Thyroid gland (tissue), 4 donors: ENCODE data around the gene COG2. TPM values are rescaled to one million over a fixed set of nuclear protein-coding genes. Genes with fewer than 3 reads are reported as not detected.

Experiments used
- DNase-seq, 2 donors: peaks; one replicate each; pipeline ENCODE4 v3.0.0-alpha.2; 2019
- H3K27ac ChIP-seq, 3 donors: fragments of 200-600 bp; sonication (generic); 1 replicate in 2 of 3; 2 replicates in 1 of 3; pipeline ENCODE4 v1.5.1; 2016 to 2019; ENCODE audit warnings: mild to moderate bottlenecking in 1 of 3, moderate library complexity in 1 of 3
- H3K27me3 ChIP-seq: fragments of 200-600 bp; sonication (generic); one replicate; pipeline ENCODE4 v1.5.1; 2019
- H3K36me3 ChIP-seq, 2 donors: fragments of 200-600 bp; sonication (generic); one replicate each; pipeline ENCODE4 v1.5.1; 2016 to 2019
- H3K4me1 ChIP-seq, 2 donors: fragments of 200-600 bp; sonication (generic); one replicate each; pipeline ENCODE4 v1.5.1; 2017 to 2019
- H3K4me3 ChIP-seq, 3 donors: fragments of 200-600 bp; sonication (generic); replicated peaks in 1 of 3; 1 replicate in 2 of 3; 2 replicates in 1 of 3; pipeline ENCODE4 v1.5.1; 2016; ENCODE audit warnings: mild to moderate bottlenecking in 1 of 3
- H3K9me3 ChIP-seq: fragments of 200-600 bp; sonication (generic); one replicate; pipeline ENCODE4 v1.5.1; 2017
- CTCF ChIP-seq, 6 experiments: fragments of 200-600 bp in 3 of 6; fragments of 450-650 bp in 3 of 6; sonication (generic) in 3 of 6; IDR thresholded peaks; one replicate each; pipeline ENCODE4 v1.5.1; 2016 to 2019; ENCODE audit warnings: antibody characterized with exemption in 6 of 6, mild to moderate bottlenecking in 2 of 6, inconsistent platforms in 1 of 6, moderate library complexity in 1 of 6
- POLR2A ChIP-seq, 2 donors: fragments of 450-650 bp; IDR thresholded peaks; one replicate each; pipeline ENCODE4 v1.6.1; 2017; ENCODE audit warnings: antibody characterized with exemption in 2 of 2, mild to moderate bottlenecking in 2 of 2, moderate library complexity in 1 of 2
- WGBS, 2 donors: methylation state at CpG; one replicate each; pipeline ENCODE4 v1.1.5; 2017; 5-methylcytosine and 5-hydroxymethylcytosine counted together
- intact Hi-C: fragments of 100-400 bp; cut with DNase I; formaldehyde crosslinking; loops from one replicate; pipeline ENCODE4 v1.15.1; 2023
- total RNA-seq, 4 donors: library from RNA; depleted of rRNA; stranded (reverse); fragments of >200 nt; gene quantifications; one replicate each; pipeline ENCODE4 v1.2.3, GENCODE V29; 2016

COG2 gene, protein sequence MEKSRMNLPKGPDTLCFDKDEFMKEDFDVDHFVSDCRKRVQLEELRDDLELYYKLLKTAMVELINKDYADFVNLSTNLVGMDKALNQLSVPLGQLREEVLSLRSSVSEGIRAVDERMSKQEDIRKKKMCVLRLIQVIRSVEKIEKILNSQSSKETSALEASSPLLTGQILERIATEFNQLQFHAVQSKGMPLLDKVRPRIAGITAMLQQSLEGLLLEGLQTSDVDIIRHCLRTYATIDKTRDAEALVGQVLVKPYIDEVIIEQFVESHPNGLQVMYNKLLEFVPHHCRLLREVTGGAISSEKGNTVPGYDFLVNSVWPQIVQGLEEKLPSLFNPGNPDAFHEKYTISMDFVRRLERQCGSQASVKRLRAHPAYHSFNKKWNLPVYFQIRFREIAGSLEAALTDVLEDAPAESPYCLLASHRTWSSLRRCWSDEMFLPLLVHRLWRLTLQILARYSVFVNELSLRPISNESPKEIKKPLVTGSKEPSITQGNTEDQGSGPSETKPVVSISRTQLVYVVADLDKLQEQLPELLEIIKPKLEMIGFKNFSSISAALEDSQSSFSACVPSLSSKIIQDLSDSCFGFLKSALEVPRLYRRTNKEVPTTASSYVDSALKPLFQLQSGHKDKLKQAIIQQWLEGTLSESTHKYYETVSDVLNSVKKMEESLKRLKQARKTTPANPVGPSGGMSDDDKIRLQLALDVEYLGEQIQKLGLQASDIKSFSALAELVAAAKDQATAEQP
- total RNA-seq: 10 to 100 TPM; 36.3 to 48.1 (median 37.5) TPM

GRCh38 chr1:230642263-230642959, at the start of gene COG2:
TSS of gene COG2 (plus strand) at chr1:230642481. CDS start at chr1:230642607, 126 bp downstream.
- DNase-seq: peak; percentile 96

DNA sequence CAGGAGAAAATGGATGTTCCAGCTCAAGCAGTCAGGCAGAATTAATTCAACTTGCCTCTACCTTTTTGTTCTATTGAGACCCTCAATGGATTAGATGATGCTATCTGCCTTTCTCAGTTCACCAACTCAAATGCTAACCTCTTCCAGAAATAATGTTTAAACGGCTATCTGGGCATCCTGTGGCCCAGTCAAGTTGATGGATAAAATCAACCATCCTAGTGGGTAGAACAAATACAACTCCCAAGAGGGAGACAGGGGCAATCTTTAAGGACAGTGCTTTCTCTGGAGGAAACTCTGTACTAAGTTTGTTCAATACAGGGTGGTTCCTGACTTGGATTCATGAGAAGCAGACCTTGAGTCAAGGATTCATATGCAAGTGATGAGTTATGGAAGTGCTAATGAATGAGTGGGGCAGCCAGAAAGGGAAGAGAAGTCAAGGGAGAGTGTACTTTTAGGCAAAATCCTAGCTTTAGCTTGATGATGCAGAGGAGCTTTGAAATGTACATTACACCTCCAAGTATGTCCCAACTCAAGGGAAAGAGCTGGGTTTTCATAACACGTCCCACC, 49.4 kb upstream of the COG2 start:
- 82 to 83% methylated on average over 2 of the region's 2 CpGs for WGBS, 2 donors
- Histone ChIP-seq H3K36me3 (no peaks in the 10 kb centered on the region), H3K4me1 (no peaks in the 10 kb centered on the region), H3K27me3 (no peaks in the 10 kb centered on the region), H3K4me3 (no peak overlapping the region), H3K27ac (no peak overlapping the region), H3K9me3 (no peaks in the 10 kb centered on the region)
- TF ChIP-seq POLR2A (IDR thresholded peaks at IDR 0.05) (no peak), CTCF (IDR thresholded peaks at IDR 0.05) (no peak)
- DNase-seq: no peak
- intact Hi-C loops: no loop called here

More at GRCh38 chr1:230642263-230642959, at the start of gene COG2:
- intact Hi-C loops: loop anchor here (5.0 kb wide), 1 partner anchor 130 kb away; no protein-coding TSS in a partner anchor
- Histone ChIP-seq H3K36me3 (no peaks in the 10 kb centered on the region), H3K4me3 (peak within 1 kb of the TSS; percentile 65 to 93 (median 81)), H3K9me3 (no peaks in the 10 kb centered on the region), H3K27me3 (no peaks in the 10 kb centered on the region), H3K4me1 (peaks cover 19 to 23% of the 10 kb centered on the region in 2 donors), H3K27ac (peak within 1 kb of the TSS; percentile 28 to 62 (median 31))
- peak; percentile 84 to 100 (median 100) for TF ChIP-seq CTCF (IDR thresholded peaks at IDR 0.05)
- peak in 1 of 2 donors; percentile 77 for TF ChIP-seq POLR2A (IDR thresholded peaks at IDR 0.05)
- 0% methylated on average over 25 to 52 of the region's 62 CpGs for WGBS, 2 donors

DNA sequence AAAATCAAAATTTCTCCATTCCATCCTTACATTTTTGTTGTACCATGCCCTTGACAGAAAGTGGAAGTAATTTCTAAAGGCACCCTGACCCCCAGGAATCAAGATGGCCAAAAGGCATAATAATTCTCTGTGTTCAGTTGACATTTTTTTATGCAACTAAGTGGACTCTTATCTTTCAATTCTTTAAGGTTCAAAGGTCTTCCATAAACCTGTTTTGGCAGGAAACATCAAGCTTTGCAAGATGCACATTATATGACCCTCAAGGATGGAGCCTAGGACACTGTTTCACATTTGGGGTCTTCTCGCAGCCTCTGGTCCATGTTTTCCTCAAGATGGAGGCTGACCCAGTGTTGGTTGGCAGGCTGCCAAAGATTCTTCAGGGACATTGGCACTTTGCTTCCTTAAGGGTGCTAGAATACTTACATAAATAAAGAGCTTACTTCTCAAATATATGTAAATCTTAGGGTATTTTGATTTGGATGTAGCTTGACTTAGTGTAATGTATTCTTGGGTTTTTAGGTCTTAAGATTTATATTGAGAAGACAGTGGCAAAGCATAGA, 48.0 kb upstream of the COG2 start:
- H3K27ac ChIP-seq: no peak overlapping the region
- no peak overlapping the region for H3K4me3 ChIP-seq
- H3K36me3 ChIP-seq: no peaks in the 10 kb centered on the region
- no peak for DNase-seq
- H3K9me3 ChIP-seq: no peaks in the 10 kb centered on the region
- TF ChIP-seq POLR2A (IDR thresholded peaks at IDR 0.05): no peak
- no peak for TF ChIP-seq CTCF (IDR thresholded peaks at IDR 0.05)
- intact Hi-C loops: no loop called here
- no peaks in the 10 kb centered on the region for H3K4me1 ChIP-seq
- H3K27me3 ChIP-seq: no peaks in the 10 kb centered on the region
- 85 to 93% methylated on average over 1 of the region's 1 CpG for WGBS, 2 donors

- Histone ChIP-seq H3K27me3 (no peaks in the 10 kb centered on the region), H3K27ac (no peak overlapping the region), H3K4me3 (no peak overlapping the region), H3K4me1 (no peaks in the 10 kb centered on the region), H3K36me3 (no peaks in the 10 kb centered on the region), H3K9me3 (no peaks in the 10 kb centered on the region)
- 77 to 78% methylated on average over 2 of the region's 2 CpGs for WGBS, 2 donors
- intact Hi-C loops: no loop called here
- TF ChIP-seq POLR2A (IDR thresholded peaks at IDR 0.05) (no peak), CTCF (IDR thresholded peaks at IDR 0.05) (no peak)
- no peak for DNase-seq
These were observed 47.1 kb upstream of the COG2 start for GRCh38 chr1:230595181-230595580.
